Neutrophil (primary cell): ENCODE measurements around the gene DDX39B.
"Not testable (repeated sequence)": the region's sequence is repeated elsewhere in the genome, so short reads cannot be mapped to it uniquely, and the experiment has no call there.

Experiments used
- H3K27ac ChIP-seq: fragments of 200-600 bp; sonication (generic); 2 replicates; pipeline ENCODE4 v1.5.1; 2016; ENCODE audit warnings: mild to moderate bottlenecking, moderate library complexity
- H3K27me3 ChIP-seq: fragments of 200-600 bp; sonication (generic); 2 replicates; pipeline ENCODE4 v1.6.0; 2016; ENCODE audit warnings: mild to moderate bottlenecking
- H3K36me3 ChIP-seq: fragments of 200-600 bp; sonication (generic); 2 replicates; pipeline ENCODE4 v1.5.1; 2017
- H3K4me1 ChIP-seq, 2 experiments: fragments of 200-600 bp in 1 of 2; sonication (generic) in 1 of 2; 1 replicate in 1 of 2; 2 replicates in 1 of 2; pipeline versions ENCODE4 v1.5.1 to v1.6.1; 2013 to 2016; ENCODE audit warnings: low read depth in 1 of 2, low read length in 1 of 2, mild to moderate bottlenecking in 1 of 2, moderate library complexity in 1 of 2; ENCODE audit not compliant: control insufficient read depth in 1 of 2, insufficient read depth in 1 of 2
- H3K4me3 ChIP-seq, 2 experiments: fragments of 200-600 bp in 1 of 2; sonication (generic) in 1 of 2; 1 replicate in 1 of 2; 2 replicates in 1 of 2; pipeline ENCODE4 v1.5.1; 2013 to 2016; ENCODE audit warnings: low read depth in 1 of 2, low read length in 1 of 2, mild to moderate bottlenecking in 1 of 2, moderate library complexity in 1 of 2
- H3K9me3 ChIP-seq: fragments of 200-600 bp; sonication (generic); 2 replicates; pipeline ENCODE4 v1.5.1; 2016
- CTCF ChIP-seq: fragments of 200-600 bp; sonication (generic); IDR thresholded peaks from 2 replicates; pipeline ENCODE4 v1.5.1; 2016; ENCODE audit warnings: antibody characterized with exemption

Gene DDX39B

GRCh38 chr6:31493875-31494694 is 47.7 kb downstream of the DDX39B start:
- Histone ChIP-seq H3K36me3 (no peaks in the 10 kb centered on the region), H3K27ac (peak overlapping the region; percentile 88), H3K9me3 (no peaks in the 10 kb centered on the region), H3K27me3 (peaks cover 6% of the 10 kb centered on the region), H3K4me1 (peaks cover 54 to 55% of the 10 kb centered on the region in 2 experiments), H3K4me3 (peak overlapping the region; percentile 77 to 89)
- peak; percentile 86 for TF ChIP-seq CTCF

GRCh38 chr6:31493550-31493874 is 48.3 kb downstream of the DDX39B start:
- H3K9me3 ChIP-seq, H3K27me3 ChIP-seq, H3K36me3 ChIP-seq: not testable (repeated sequence)
- H3K4me1 ChIP-seq: peaks cover 48 to 49% of the 10 kb centered on the region in 2 experiments
- H3K27ac ChIP-seq: peak overlapping the region; percentile 88
- peak overlapping the region; percentile 77 to 89 for H3K4me3 ChIP-seq

- Histone ChIP-seq H3K9me3 (no peaks in the 10 kb centered on the region), H3K4me1 (peaks cover 24 to 25% of the 10 kb centered on the region in 2 experiments), H3K4me3 (no peak overlapping the region), H3K27me3 (no peaks in the 10 kb centered on the region), H3K36me3 (no peaks in the 10 kb centered on the region), H3K27ac (no peak overlapping the region)
- no peak for TF ChIP-seq CTCF
Observed at GRCh38 chr6:31490115-31490873, 51.5 kb downstream of the DDX39B start.

- Histone ChIP-seq H3K4me1 (peaks cover 17 to 22% of the 10 kb centered on the region in 2 experiments), H3K36me3 (no peaks in the 10 kb centered on the region), H3K4me3 (no peak overlapping the region), H3K27me3 (no peaks in the 10 kb centered on the region), H3K9me3 (no peaks in the 10 kb centered on the region), H3K27ac (no peak overlapping the region)
- TF ChIP-seq CTCF: no peak
Observed at GRCh38 chr6:31489086-31489485, 52.7 kb downstream of the DDX39B start.

- H3K27ac ChIP-seq, H3K36me3 ChIP-seq: not testable (repeated sequence)
Observed at GRCh38 chr6:31487674-31488073, 54.1 kb downstream of the DDX39B start.

GRCh38 chr6:31486065-31486837 is 55.6 kb downstream of the DDX39B start:
- not testable (repeated sequence) for H3K36me3 ChIP-seq, H3K4me1 ChIP-seq, H3K9me3 ChIP-seq, H3K27ac ChIP-seq, H3K4me3 ChIP-seq, H3K27me3 ChIP-seq

More at GRCh38 chr6:31487674-31488073, 54.1 kb downstream of the DDX39B start:
- H3K27me3 ChIP-seq, H3K4me3 ChIP-seq, H3K9me3 ChIP-seq: not testable (repeated sequence)
- H3K4me1 ChIP-seq: peaks cover 8 to 11% of the 10 kb centered on the region in 2 experiments
